PFSK-1 (cell line): ENCODE results near the gene TMEM14B.

Source experiments
- POLR2AphosphoS5 ChIP-seq: IDR thresholded peaks from 2 replicates; pipeline ENCODE4 v1.6.1; 2012; ENCODE audit warnings: low read depth, mild to moderate bottlenecking, control low read depth, low read length, moderate library complexity
- SIN3A ChIP-seq: IDR thresholded peaks from 2 replicates; pipeline ENCODE4 v1.6.1; 2012; ENCODE audit warnings: mild to moderate bottlenecking, low read length, moderate library complexity, borderline replicate concordance; ENCODE audit not compliant: insufficient read depth
- TAF1 ChIP-seq: IDR thresholded peaks from 2 replicates; pipeline ENCODE4 v1.6.1; 2012; ENCODE audit warnings: low read length, control low read depth, borderline replicate concordance; ENCODE audit not compliant: insufficient read depth

DNA sequence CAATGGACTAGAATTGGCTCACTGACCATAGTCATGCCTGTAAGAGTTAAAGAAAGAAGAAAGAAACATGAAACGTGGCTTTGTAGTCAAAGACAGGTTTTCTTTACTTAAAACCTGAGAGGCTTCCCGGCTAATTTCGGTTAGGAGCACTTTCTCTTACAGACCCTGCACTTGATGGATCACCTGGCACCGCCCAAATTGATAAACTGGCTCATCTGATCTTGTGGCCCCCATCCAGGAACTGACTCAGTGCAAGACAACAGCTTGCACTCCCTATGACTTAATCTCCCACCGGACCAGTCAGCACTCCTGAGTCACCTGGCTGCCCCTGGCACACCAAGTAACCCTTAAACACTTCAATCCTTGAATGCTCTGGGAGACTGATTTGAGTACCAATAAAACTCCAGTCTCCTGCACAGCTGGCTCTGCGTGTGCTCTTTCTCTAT lies 12.3 kb downstream of the TMEM14B start:
- TF ChIP-seq POLR2AphosphoS5 (no peak), SIN3A (no peak), TAF1 (no peak)
